Renal pelvis (tissue), 12 donors: Measurements from ENCODE around the gene CDC42. TPM values are rescaled to one million over a fixed set of nuclear protein-coding genes. Genes with fewer than 3 reads are reported as not detected.
"Not testable (repeated sequence)": the region's sequence is repeated elsewhere in the genome, so short reads cannot be mapped to it uniquely, and the experiment has no call there.

Experiments used
- DNase-seq: peaks from one replicate; pipeline ENCODE4 v3.0.0-alpha.2; 2013
- long read RNA-seq, 16 experiments: transcript quantifications; one replicate each; lab custom pipeline, GENCODE V29; 2026
- polyA plus RNA-seq, 3 donors: library from polyadenylated mRNA; unstranded; fragments of 120-200 nt; gene quantifications; one replicate each; pipeline ENCODE4 v1.2.1, GENCODE V29; 2013; ENCODE audit not compliant: insufficient read length in 3 of 3

Gene CDC42
- polyA plus RNA-seq = 100 to 1,000 TPM; 329 to 369 (median 366) TPM
- long read RNA-seq, donor 1, partial matches to known transcripts = 651 of 749 reads
- long read RNA-seq, donor 1, other reads (novel, unspliced or antisense) = 95 of 749 reads
- long read RNA-seq, donor 2, transcript CDC42-203 (6 exons, 2,274 nt) = major isoform, 7 of 247 reads
- long read RNA-seq, donor 2, transcript CDC42-202 (7 exons, 2,256 nt) = minor isoform, 5 of 247 reads
- long read RNA-seq, donor 2, partial matches to known transcripts = 98 of 247 reads
- long read RNA-seq, donor 2, other reads (novel, unspliced or antisense) = 136 of 247 reads
- long read RNA-seq, donor 3, partial matches to known transcripts = 451 of 554 reads
- long read RNA-seq, donor 3, other reads (novel, unspliced or antisense) = 99 of 554 reads
- long read RNA-seq, donor 4, partial matches to known transcripts = 143 of 232 reads
- long read RNA-seq, donor 4, other reads (novel, unspliced or antisense) = 88 of 232 reads
- long read RNA-seq, donor 5, partial matches to known transcripts = 120 of 123 reads
- long read RNA-seq, donor 5, other reads (novel, unspliced or antisense) = 0 of 123 reads
- long read RNA-seq, donor 6, partial matches to known transcripts = 117 of 181 reads
- long read RNA-seq, donor 6, other reads (novel, unspliced or antisense) = 64 of 181 reads
- long read RNA-seq, donor 7, transcript CDC42-203 (6 exons, 2,274 nt) = major isoform, 7 of 353 reads
- long read RNA-seq, donor 7, partial matches to known transcripts = 198 of 353 reads
- long read RNA-seq, donor 7, other reads (novel, unspliced or antisense) = 146 of 353 reads
- long read RNA-seq, donor 8, partial matches to known transcripts = 46 of 116 reads
- long read RNA-seq, donor 8, other reads (novel, unspliced or antisense) = 69 of 116 reads
- long read RNA-seq, donor 9, partial matches to known transcripts = 175 of 300 reads
- long read RNA-seq, donor 9, other reads (novel, unspliced or antisense) = 123 of 300 reads
- long read RNA-seq, donor 10, partial matches to known transcripts = 72 of 159 reads
- long read RNA-seq, donor 10, other reads (novel, unspliced or antisense) = 82 of 159 reads
- long read RNA-seq, donor 11, partial matches to known transcripts = 50 of 54 reads
- long read RNA-seq, donor 11, other reads (novel, unspliced or antisense) = 0 of 54 reads
- long read RNA-seq, donor 12, transcript CDC42-202 (7 exons, 2,256 nt) = major isoform, 7 of 304 reads
- long read RNA-seq, donor 12, partial matches to known transcripts = 172 of 304 reads
- long read RNA-seq, donor 12, other reads (novel, unspliced or antisense) = 125 of 304 reads
- long read RNA-seq, donor 13, partial matches to known transcripts = 129 of 131 reads
- long read RNA-seq, donor 13, other reads (novel, unspliced or antisense) = 0 of 131 reads
- long read RNA-seq, donor 14 = 0 reads
- long read RNA-seq, donor 15, partial matches to known transcripts = 93 of 186 reads
- long read RNA-seq, donor 15, other reads (novel, unspliced or antisense) = 90 of 186 reads
- long read RNA-seq, donor 16, partial matches to known transcripts = 171 of 282 reads
- long read RNA-seq, donor 16, other reads (novel, unspliced or antisense) = 111 of 282 reads

- DNase-seq = peak; percentile 96
These were observed at the start of gene CDC42 for GRCh38 chr1:22052115-22053016. CDC42 (plus strand) TSS chr1:22052709; CDS start chr1:22078479, 25,770 bp downstream.

GRCh38 chr1:22002875-22003274 is 49.6 kb upstream of the CDC42 start:
- DNase-seq = not testable (repeated sequence)

- not testable (repeated sequence) for DNase-seq
These were observed 48.5 kb upstream of the CDC42 start for GRCh38 chr1:22003959-22004358.

GRCh38 chr1:22005261-22006149 is 47.0 kb upstream of the CDC42 start:
- not testable (repeated sequence) for DNase-seq

- DNase-seq = not testable (repeated sequence)
These were observed 45.8 kb upstream of the CDC42 start for GRCh38 chr1:22006736-22007135.

GRCh38 chr1:22007262-22007661 is 45.2 kb upstream of the CDC42 start:
- DNase-seq = not testable (repeated sequence)

GRCh38 chr1:22009566-22009965 is 42.9 kb upstream of the CDC42 start:
- not testable (repeated sequence) for DNase-seq

GRCh38 chr1:22012752-22013151 is 39.8 kb upstream of the CDC42 start:
- not testable (repeated sequence) for DNase-seq

- not testable (repeated sequence) for DNase-seq
These were observed 37.8 kb upstream of the CDC42 start for GRCh38 chr1:22014575-22015206.

- no peak for DNase-seq
These were observed 33.6 kb upstream of the CDC42 start for GRCh38 chr1:22018583-22019559.

- DNase-seq = no peak
These were observed 31.4 kb upstream of the CDC42 start for GRCh38 chr1:22021061-22021460.

GRCh38 chr1:22024485-22025367 is 27.8 kb upstream of the CDC42 start:
- DNase-seq = no peak

- DNase-seq = peak; percentile 91
These were observed 26.9 kb upstream of the CDC42 start for GRCh38 chr1:22025368-22026155.

- no peak for DNase-seq
These were observed 25.6 kb upstream of the CDC42 start for GRCh38 chr1:22026924-22027289.

GRCh38 chr1:22030057-22030456 is 22.5 kb upstream of the CDC42 start:
- DNase-seq = no peak
